Activated T-cell treated with anti-CD3 and anti-CD28 coated beads, Interleukin-2, amount 50 U/mL, for 24 hours (primary cell): Measurements from ENCODE around the gene CCNI2.

Experiments
- DNase-seq: peaks from one replicate; pipeline ENCODE4 v3.0.0-alpha.2; 2020
- H3K27ac Mint-ChIP-seq: 2 replicates; pipeline ENCODE4 v1.8.0; 2020; ENCODE audit warnings: mild to moderate bottlenecking, mixed read lengths
- H3K27me3 Mint-ChIP-seq: 2 replicates; pipeline ENCODE4 v1.8.0; 2020; ENCODE audit warnings: mixed read lengths
- H3K36me3 Mint-ChIP-seq: 2 replicates; pipeline ENCODE4 v1.8.0; 2020; ENCODE audit warnings: low read depth, mixed read lengths
- H3K4me1 Mint-ChIP-seq: 2 replicates; pipeline ENCODE4 v1.8.0; 2020; ENCODE audit warnings: low read depth, mixed read lengths
- H3K4me3 Mint-ChIP-seq: 2 replicates; pipeline ENCODE4 v1.8.0; 2020; ENCODE audit warnings: mild to moderate bottlenecking, moderate library complexity, mixed read lengths
- H3K9me3 Mint-ChIP-seq: 2 replicates; pipeline ENCODE4 v1.8.0; 2020; ENCODE audit warnings: mixed read lengths

CCNI2 gene

DNA sequence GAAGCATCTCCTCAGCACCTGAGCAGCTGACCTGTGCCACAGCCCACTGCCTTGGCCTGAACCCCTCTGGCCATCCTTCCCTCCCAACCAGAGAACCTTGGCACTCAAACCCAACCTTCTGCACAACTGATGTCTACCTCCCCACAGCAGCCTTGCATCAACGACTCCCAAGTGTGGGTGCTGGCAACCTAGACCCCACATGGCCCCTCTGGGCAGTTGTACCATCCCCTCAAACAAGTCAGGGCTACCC, 19.5 kb downstream of the CCNI2 start:
- Mint-ChIP-seq H3K4me1 (no peaks in the 10 kb centered on the region), H3K27me3 (no peaks in the 10 kb centered on the region), H3K36me3 (peaks cover 7% of the 10 kb centered on the region), H3K9me3 (no peaks in the 10 kb centered on the region), H3K27ac (no peak overlapping the region), H3K4me3 (no peak overlapping the region)
- DNase-seq = peak; percentile 15

DNA sequence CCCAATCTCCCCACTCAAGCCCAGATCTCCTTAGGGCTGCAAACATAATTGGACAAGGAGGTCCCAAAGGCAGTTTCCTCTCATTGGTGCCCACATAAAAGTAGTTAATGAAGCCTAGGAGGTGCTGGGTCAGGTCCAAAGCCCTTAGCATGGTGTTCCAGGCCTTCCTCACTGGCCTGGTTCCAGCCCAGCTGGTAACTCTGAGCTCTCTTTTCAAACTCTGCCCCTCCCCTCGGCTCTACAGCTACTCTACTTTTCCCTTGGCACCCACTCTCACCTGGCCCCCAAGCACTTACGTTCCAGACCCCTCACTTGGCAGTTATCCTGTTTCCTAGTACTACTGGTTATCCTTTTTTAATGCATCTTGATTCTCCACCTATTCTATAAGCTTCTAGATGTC, 19.9 kb downstream of the CCNI2 start:
- DNase-seq = peak; percentile 6
- Mint-ChIP-seq H3K9me3 (no peaks in the 10 kb centered on the region), H3K27ac (no peak overlapping the region), H3K4me3 (no peak overlapping the region), H3K36me3 (peaks cover 7% of the 10 kb centered on the region), H3K4me1 (no peaks in the 10 kb centered on the region), H3K27me3 (no peaks in the 10 kb centered on the region)

DNA sequence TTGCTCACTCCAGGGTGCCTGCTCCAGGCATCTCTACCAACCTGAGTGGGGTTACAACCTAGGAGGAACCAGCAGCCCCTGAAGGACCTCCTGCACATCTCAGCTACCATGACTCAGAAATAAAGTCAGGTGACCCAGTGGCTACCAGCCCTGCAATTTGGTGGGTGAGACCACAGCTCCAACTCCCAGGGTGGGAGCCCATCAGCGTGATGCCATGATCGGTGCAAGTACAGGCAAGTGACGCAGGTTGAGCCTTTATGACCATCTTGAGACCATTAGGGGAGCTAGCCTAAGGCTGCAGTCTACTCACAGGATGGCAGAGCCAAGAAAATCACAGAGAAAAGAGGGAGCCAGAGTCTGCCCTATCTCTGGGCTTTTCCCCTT, 21.3 kb downstream of the CCNI2 start:
- H3K27ac Mint-ChIP-seq = no peak overlapping the region
- H3K9me3 Mint-ChIP-seq = no peaks in the 10 kb centered on the region
- no peaks in the 10 kb centered on the region for H3K4me1 Mint-ChIP-seq
- H3K4me3 Mint-ChIP-seq = no peak overlapping the region
- DNase-seq = peak; percentile 12
- no peaks in the 10 kb centered on the region for H3K27me3 Mint-ChIP-seq
- H3K36me3 Mint-ChIP-seq = peaks cover 7% of the 10 kb centered on the region

DNA sequence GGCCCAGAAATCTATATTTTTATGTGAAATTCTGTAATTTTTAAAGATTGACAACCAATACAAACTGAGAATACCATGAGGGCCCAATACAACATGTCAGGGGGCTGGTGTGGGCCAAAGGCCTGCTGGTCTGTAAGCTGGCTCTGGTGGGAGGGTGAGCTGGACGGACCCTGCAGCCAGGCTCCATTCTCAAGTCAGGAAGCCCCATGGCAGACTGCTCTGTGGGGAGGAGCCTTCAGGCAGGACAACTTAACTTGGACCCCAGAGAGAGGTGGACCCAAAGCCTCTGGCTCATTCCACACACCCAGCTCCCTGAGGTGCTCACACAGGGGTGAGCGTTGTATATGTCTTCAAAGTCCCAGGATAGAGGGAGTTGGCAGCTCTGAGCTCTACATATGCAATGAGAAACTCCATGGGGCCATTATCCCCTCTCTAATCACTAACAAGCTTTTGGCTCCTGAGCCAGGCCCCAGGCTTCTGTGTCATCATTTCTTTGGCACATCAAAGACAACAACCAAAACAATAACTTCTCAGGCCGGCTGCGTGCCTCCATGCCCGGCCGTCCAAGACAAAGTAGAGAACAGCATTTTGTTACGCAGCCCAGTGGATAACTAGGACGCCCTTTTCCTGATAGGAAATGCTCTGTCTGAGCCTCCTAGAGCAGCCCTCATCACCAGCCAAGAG, 23.4 kb downstream of the CCNI2 start:
- Mint-ChIP-seq H3K4me3 (no peak overlapping the region), H3K27ac (no peak overlapping the region), H3K27me3 (no peaks in the 10 kb centered on the region), H3K9me3 (no peaks in the 10 kb centered on the region), H3K4me1 (no peaks in the 10 kb centered on the region), H3K36me3 (no peaks in the 10 kb centered on the region)
- DNase-seq = peak; percentile 16

DNA sequence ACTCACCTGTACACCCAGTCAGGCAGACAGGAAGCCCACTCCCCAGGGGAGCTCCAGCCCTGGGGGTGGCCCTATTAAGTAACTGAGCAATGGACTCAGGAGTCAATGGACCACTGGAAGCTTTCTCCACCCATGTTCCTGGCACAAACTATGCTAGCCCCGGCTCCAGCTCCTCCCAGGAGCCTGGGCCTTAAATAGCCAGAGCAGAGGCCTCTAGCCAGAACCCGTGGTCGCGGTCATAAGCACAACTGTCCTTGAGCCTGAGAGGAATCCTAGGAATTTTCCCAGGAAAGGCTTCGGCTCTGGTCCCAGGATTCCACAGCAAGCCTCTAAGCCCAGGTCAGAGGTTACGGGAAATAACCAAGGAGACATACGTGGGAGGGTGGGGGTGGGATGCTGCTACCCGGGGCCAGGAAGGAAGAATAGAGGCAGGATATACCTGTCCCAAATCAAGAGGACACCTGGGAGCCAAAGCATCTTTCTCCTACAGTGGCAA, 24.3 kb downstream of the CCNI2 start:
- H3K27me3 Mint-ChIP-seq = no peaks in the 10 kb centered on the region
- no peaks in the 10 kb centered on the region for H3K9me3 Mint-ChIP-seq
- no peaks in the 10 kb centered on the region for H3K36me3 Mint-ChIP-seq
- H3K27ac Mint-ChIP-seq = no peak overlapping the region
- H3K4me1 Mint-ChIP-seq = peaks cover 3% of the 10 kb centered on the region
- DNase-seq = no peak
- H3K4me3 Mint-ChIP-seq = no peak overlapping the region

DNA sequence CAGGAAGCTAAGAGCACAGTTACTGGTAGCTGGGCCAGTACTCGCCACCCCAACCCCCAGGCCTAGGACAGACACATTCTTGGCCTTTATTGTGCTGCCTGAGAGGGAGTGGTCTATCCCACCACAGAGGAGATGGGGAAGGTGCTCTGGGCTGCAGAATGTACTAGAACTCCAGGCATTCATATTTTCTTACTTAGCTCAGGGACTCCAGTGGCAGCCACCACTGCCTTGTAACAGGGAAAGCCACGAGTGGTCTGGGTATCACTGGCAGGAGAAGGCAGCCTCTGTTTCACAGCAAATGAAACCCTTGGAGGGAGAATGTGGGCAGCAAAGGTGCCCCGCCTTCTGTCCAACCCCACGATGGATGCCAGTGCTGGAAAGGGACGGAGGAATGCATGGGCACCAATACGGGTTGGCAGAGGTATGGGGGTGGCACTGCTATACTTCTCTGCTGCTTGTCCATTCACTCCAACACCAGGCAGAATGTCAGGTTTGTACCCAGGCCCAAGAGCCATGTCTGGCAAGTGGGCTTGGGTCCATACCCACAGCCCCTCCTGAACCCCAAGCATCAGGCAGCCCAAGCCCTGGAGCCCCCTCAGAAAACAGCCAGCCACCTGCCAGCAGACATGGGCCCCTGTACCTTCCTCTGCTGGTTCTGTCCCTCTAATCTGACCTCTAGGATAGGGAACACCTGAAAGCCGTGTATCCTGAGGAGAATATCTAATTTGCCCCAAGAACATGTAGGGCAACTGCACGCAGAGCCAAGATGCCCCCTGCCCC, 25.3 kb downstream of the CCNI2 start:
- H3K27me3 Mint-ChIP-seq = no peaks in the 10 kb centered on the region
- H3K27ac Mint-ChIP-seq = no peak overlapping the region
- no peak overlapping the region for H3K4me3 Mint-ChIP-seq
- peak; percentile 12 for DNase-seq
- H3K9me3 Mint-ChIP-seq = no peaks in the 10 kb centered on the region
- peaks cover 4% of the 10 kb centered on the region for H3K4me1 Mint-ChIP-seq
- H3K36me3 Mint-ChIP-seq = no peaks in the 10 kb centered on the region

DNA sequence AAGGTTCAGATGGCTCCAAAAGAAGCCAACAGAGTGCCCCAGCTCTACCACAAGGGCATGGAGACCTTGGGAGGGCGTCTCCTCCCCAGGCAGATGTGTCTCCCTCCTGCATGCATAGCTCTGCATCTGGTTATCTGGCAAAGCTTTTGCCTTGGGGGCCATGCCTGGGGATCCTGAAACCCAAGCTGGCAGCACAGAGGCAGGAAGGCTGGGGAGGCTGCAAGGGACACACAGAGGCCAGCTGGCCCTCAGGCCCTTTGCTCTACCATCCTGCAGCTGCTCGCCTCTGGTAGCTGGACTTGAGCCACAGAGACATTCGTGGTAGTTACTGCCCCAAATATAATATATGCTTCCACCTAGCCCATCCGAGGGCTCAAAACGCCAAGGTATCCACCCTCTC, 25.9 kb downstream of the CCNI2 start:
- H3K27ac Mint-ChIP-seq = no peak overlapping the region
- H3K4me3 Mint-ChIP-seq = no peak overlapping the region
- H3K36me3 Mint-ChIP-seq = no peaks in the 10 kb centered on the region
- H3K9me3 Mint-ChIP-seq = no peaks in the 10 kb centered on the region
- H3K27me3 Mint-ChIP-seq = peaks cover 4% of the 10 kb centered on the region
- DNase-seq = peak; percentile 18
- H3K4me1 Mint-ChIP-seq = peaks cover 7% of the 10 kb centered on the region

DNA sequence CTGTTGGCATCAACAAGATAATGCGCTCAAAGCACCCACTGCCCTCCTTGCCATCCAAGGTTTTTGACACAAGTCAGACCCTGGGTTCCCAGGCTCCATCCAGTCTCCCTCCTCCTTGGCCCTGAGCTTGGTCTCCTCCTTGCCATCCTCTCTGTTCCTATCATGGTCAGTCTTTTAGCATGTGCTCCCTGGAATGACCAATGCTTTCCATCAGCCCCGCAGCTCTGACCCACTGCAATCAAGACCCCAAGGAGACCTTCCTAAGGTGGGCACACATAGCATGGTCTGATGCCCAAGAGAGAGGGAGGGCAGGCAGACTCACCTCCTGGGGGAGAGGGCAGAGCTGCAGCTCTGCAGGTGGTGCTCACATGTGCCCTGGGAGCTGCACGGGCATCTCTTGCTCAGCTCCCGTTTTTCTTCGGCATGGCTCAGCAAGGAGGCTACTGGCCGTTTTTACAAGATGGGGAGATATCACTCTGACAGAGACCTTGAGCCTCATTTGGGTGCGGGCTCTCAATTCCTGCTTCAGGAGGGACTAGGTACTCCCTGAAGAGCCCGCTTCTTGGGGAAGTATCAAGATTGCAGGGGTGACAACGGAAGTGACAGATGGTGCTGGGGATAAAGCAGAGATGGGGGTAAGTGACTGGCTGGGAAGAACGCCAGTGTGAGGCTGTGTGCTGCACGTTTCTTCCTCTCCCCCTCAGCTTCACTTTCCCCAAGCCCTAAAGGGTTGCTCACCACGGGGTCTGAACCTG, 26.6 kb downstream of the CCNI2 start:
- H3K4me3 Mint-ChIP-seq = no peak overlapping the region
- H3K4me1 Mint-ChIP-seq = peaks cover 10% of the 10 kb centered on the region
- H3K9me3 Mint-ChIP-seq = no peaks in the 10 kb centered on the region
- DNase-seq = peak; percentile 17
- H3K36me3 Mint-ChIP-seq = no peaks in the 10 kb centered on the region
- H3K27me3 Mint-ChIP-seq = peaks cover 10% of the 10 kb centered on the region
- no peak overlapping the region for H3K27ac Mint-ChIP-seq

DNA sequence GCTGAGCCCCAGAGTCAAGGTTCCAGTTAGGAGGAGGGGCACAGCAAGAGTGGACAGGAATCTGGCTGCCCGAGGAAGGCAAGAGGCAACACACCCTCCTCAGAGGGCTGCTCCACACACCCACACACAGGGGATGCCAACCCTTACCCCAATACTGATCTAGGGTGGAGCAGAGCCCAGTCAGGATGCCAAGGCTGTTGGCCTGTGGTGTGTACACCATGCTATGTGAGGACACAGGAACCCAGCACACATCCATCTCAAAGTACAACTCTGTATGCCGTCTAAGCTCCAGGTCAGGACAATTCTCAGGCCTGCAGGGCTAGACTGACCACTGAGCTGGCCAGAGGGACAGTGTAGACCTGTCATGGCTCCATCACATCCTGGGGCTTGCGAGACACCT, 27.2 kb downstream of the CCNI2 start:
- Mint-ChIP-seq H3K4me3 (no peak overlapping the region), H3K27ac (no peak overlapping the region), H3K4me1 (peaks cover 10% of the 10 kb centered on the region), H3K27me3 (peaks cover 16% of the 10 kb centered on the region), H3K36me3 (no peaks in the 10 kb centered on the region), H3K9me3 (no peaks in the 10 kb centered on the region)
- DNase-seq = no peak

DNA sequence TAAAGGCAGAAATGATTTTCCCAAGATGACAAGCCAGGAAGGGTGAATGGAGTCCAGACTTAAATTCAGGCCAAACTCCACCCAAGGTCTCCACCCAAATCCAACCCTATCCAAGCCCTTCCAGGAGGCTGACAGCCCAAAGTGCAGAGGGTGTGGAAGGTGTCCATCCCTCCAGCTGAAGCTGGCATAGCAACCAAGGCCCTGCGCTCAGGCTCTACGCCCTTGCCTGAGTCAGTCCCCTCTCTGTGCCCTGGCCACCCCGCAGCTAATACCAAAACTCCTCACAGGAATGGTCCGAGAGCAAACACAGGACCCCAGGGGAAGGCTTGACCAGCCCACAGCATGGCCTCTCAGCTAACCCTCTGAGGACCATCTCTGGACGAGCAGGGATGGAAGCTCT, 27.7 kb downstream of the CCNI2 start:
- H3K36me3 Mint-ChIP-seq = no peaks in the 10 kb centered on the region
- H3K27ac Mint-ChIP-seq = no peak overlapping the region
- no peak overlapping the region for H3K4me3 Mint-ChIP-seq
- H3K27me3 Mint-ChIP-seq = peaks cover 20% of the 10 kb centered on the region
- no peaks in the 10 kb centered on the region for H3K9me3 Mint-ChIP-seq
- peak; percentile 28 for DNase-seq
- peaks cover 10% of the 10 kb centered on the region for H3K4me1 Mint-ChIP-seq

DNA sequence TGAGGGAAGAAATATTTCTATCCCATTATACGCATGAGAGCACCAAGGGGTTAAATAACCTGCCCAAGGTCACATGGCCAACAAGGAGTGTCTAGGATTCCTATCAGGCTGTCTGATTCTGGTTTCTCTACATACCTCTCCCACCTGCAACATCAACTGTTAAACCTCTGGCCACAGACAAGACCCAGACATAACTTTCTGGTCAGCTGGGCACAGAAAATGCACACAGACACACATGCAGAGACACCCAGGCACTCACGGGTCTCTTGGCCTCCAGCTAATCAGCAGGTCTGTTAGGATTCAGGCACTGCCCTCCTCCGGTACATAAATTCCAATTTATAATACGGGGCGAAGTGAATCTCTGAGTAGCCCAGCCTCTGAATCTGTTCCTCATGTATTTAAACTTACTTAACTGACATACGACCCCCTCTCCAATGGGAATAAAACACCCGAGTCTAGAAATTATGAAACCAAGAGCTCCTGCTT, 28.3 kb downstream of the CCNI2 start:
- peaks cover 21% of the 10 kb centered on the region for H3K27me3 Mint-ChIP-seq
- DNase-seq = peak; percentile 24
- H3K27ac Mint-ChIP-seq = no peak overlapping the region
- no peaks in the 10 kb centered on the region for H3K9me3 Mint-ChIP-seq
- H3K4me3 Mint-ChIP-seq = peak overlapping the region; percentile 75
- no peaks in the 10 kb centered on the region for H3K36me3 Mint-ChIP-seq
- H3K4me1 Mint-ChIP-seq = peaks cover 10% of the 10 kb centered on the region

DNA sequence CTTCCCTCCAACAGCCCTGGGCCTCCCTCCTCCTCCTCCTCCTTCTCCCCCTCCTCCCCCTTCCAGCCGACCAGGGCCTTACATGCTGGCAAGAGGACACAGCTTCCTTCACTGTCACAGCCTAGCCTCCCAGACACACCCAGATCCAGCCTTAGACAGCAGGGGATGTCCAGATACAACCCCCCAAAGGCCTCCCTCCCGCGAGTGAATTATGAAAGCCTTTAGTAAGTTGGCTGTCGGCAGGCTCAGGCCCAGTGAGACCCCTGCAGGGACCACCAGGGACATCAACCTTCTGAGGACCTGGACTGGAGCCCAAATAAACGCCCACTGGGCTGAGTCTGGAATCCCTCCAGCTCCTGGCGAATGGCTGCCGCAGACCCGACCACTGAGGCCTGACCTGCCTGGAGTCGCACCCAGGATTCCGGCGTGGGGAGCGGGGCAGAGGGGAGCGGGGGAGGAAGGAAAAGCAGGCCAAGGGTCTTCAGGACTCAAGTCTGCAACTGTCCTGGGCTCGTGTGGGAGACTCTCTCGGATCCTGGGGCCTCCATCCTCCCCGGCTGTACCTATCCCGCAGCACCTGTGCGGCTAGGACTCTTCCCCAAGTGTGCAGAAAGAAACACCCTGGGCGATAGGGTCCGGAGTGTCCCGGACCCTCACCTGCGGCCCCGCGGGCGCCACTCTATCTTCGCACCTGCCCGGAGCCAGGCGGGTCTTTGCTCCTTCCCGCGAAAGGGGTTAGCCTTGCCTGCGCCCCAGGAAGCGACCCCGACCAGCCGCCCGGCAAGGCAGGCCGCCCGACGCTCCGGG, 29.1 kb downstream of the CCNI2 start:
- Mint-ChIP-seq H3K9me3 (no peaks in the 10 kb centered on the region), H3K36me3 (no peaks in the 10 kb centered on the region), H3K4me3 (peak overlapping the region; percentile 75), H3K27ac (no peak overlapping the region), H3K27me3 (peaks cover 21% of the 10 kb centered on the region), H3K4me1 (peaks cover 10% of the 10 kb centered on the region)
- DNase-seq = no peak

DNA sequence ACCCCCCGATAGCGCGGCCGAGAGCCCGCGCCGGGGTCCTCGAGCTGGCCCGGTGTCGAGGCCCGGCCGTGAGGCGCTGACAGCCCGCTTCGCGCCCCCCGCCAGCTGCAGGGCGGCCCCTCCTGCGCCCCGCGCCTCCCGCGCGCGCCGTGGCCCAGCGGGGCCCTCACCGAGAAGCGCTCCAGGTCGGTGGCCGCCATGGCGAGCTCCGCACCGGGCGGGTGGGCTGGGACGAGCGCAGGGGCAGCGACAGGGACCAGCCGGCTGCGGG, 29.6 kb downstream of the CCNI2 start:
- Mint-ChIP-seq H3K4me1 (peaks cover 10% of the 10 kb centered on the region), H3K36me3 (no peaks in the 10 kb centered on the region), H3K27ac (no peak overlapping the region), H3K27me3 (peaks cover 25% of the 10 kb centered on the region), H3K4me3 (no peak overlapping the region), H3K9me3 (no peaks in the 10 kb centered on the region)
- DNase-seq = no peak

DNA sequence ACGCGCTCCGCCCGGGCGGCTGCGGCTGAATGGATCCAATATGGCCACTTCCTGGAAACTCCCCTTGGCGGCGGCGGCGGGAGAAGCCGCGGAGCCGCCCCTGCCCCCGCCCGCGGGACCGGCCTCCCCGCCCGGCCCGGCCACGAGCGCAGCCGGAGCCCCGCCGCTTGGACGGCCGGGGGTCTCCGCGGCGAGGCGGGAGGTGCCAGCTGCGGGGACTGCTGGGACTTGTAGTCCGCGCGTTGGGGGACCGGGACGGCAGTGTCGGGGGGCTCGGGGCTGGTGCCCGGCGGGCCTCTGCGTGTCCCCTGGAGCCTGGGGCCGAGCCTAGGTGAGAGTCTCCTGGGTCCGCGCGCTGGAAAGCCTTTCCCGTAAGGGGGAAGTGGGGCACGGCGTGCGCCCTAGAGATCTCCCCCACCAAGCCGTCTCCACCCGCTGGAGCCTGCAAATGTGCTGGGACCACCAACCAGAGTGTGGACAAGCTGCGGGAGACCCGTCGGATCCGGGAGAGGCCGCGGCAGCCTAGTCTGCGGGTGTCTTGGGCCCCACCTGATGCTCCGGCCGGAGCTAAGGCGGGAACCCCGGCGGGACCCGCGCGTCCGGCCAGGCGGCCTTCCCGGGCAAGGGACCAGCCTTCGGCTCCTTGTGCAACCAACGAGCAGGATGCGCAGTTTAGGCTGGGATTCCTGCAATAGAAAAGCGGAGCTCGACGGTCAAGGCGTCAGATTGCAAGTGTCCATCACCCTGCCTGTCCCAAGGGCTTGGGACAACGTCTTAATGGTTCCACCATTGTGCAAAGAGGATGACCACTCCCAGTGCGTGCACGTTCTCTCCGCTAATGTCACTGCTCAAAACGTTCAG, 30.2 kb downstream of the CCNI2 start, which contains the start of gene SEPTIN8:
TSS of gene SEPTIN8 (minus strand) at position 31 of the 861 bp plus-strand sequence. CDS start 102 bp downstream, outside the sequence.
- Mint-ChIP-seq H3K27me3 (peaks cover 31% of the 10 kb centered on the region), H3K4me3 (peak within 1 kb of the TSS; percentile 75), H3K9me3 (no peaks in the 10 kb centered on the region), H3K36me3 (no peaks in the 10 kb centered on the region), H3K4me1 (peaks cover 10% of the 10 kb centered on the region), H3K27ac (peak within 1 kb of the TSS; percentile 50)
- peak; percentile 72 for DNase-seq
